Stimulated activated naive B cell treated with anti-CD40 and anti-IgM and Interleukin-4, amounts not matched to agents 10 μg/mL and 1 μg/mL and 100 μg/mL, for 72 hours (primary cell): ENCODE data around the gene LRBA.

Experiments
- ATAC-seq, 2 donors: fragments of 150-1000 bp; cut with Tn5 transposase; replicated peaks; 2 replicates each; pipeline ENCODE4 v1.10.0; 2021; ENCODE audit warnings: moderate library complexity in 1 of 2
- DNase-seq: peaks from one replicate; pipeline ENCODE4 v3.0.0; 2021
- H3K27ac Mint-ChIP-seq: one replicate; pipeline ENCODE4 v1.8.0; 2022; ENCODE audit warnings: mild to moderate bottlenecking, mixed read lengths
- H3K27me3 Mint-ChIP-seq, 2 donors: one replicate each; pipeline ENCODE4 v1.8.0; 2022; ENCODE audit warnings: mixed read lengths in 2 of 2
- H3K36me3 Mint-ChIP-seq, 2 donors: one replicate each; pipeline ENCODE4 v1.8.0; 2022; ENCODE audit warnings: mixed read lengths in 2 of 2, mild to moderate bottlenecking in 1 of 2
- H3K4me1 Mint-ChIP-seq, 2 donors: one replicate each; pipeline ENCODE4 v1.8.0; 2022; ENCODE audit warnings: mixed read lengths in 2 of 2, mild to moderate bottlenecking in 1 of 2
- H3K4me3 Mint-ChIP-seq, 2 donors: one replicate each; pipeline ENCODE4 v1.8.0; 2022; ENCODE audit warnings: mild to moderate bottlenecking in 2 of 2, mixed read lengths in 2 of 2, moderate library complexity in 1 of 2
- H3K9me3 Mint-ChIP-seq, 2 donors: one replicate each; pipeline ENCODE4 v1.8.0; 2022; ENCODE audit warnings: mixed read lengths in 2 of 2, mild to moderate bottlenecking in 1 of 2

The LRBA gene

DNA sequence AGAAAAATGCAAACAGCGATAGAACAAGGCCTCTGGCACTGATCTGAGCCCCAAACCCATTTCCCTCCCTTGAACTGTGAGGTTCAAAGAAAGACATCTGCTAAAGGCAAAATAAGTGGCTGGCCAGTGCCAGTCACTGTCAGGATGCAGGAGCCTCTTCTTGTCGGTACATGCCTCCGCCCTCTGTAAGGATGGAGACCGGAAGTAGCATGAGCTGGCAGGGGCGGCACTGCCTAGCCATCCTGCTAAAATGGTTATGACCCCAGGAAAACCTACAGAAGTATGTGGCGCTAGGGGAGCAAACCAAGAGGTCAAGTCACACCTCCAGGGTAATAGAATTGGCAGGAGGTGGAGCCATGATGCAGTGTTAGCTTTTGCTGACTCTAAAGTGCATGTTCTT is 756.5 kb downstream of the LRBA start:
- H3K27ac Mint-ChIP-seq = no peak overlapping the region
- H3K4me3 Mint-ChIP-seq = no peak overlapping the region
- H3K36me3 Mint-ChIP-seq = peaks cover 9 to 18% of the 10 kb centered on the region in 2 donors
- DNase-seq (no peak), ATAC-seq (no peak)
- H3K27me3 Mint-ChIP-seq = no peaks in the 10 kb centered on the region
- no peaks in the 10 kb centered on the region for H3K4me1 Mint-ChIP-seq
- H3K9me3 Mint-ChIP-seq = no peaks in the 10 kb centered on the region

DNA sequence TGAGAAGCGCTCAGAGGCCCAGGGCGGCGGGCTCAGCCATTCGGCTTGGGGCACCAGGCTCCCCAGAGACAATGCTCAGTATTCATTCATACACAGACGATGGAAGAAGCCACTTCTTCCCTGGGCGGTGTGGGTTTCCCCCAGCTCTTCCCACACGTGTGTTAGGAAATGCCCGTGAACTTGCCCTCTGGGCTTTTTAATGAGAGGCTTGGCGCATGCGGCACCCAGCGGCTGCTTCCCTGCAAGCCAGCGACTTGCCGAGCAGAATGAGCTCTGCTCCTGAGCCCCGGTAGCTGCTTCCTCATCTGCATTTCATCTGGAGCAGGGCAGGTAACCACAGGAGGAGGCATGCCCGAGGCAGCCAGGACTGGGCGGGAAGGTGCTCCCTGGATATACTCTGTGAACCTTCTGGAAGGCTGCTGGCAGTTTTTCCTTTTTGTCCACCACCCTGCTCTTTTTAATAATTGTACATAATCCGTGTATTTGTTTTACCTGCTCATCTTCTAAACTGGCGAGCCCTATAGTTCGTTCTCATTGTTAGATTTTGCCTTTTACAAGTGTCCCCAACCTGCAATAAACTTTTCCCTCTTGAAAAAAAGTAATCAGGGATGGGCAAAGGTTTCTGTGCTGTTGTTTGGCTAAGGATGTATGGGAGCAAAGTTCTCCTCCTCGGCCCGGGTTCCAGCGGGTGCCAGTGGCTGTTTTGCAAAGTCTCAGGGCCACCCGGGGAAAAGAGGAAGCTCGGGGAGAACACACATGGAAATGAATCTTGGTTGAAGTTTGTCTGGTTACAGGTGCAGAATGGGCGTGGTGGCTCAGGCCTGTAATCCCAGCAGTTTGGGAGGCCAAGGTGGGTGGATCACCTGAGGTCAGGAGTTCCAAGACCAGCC is 758.0 kb downstream of the LRBA start:
- H3K4me1 Mint-ChIP-seq = no peaks in the 10 kb centered on the region
- H3K4me3 Mint-ChIP-seq = no peak overlapping the region
- H3K9me3 Mint-ChIP-seq = no peaks in the 10 kb centered on the region
- H3K36me3 Mint-ChIP-seq = peaks cover 3 to 12% of the 10 kb centered on the region in 2 donors
- H3K27ac Mint-ChIP-seq = no peak overlapping the region
- DNase-seq (no peak), ATAC-seq (no peak)
- H3K27me3 Mint-ChIP-seq = no peaks in the 10 kb centered on the region

GRCh38 chr4:150256225-150256620 is 758.9 kb downstream of the LRBA start:
- no peaks in the 10 kb centered on the region for H3K4me1 Mint-ChIP-seq
- H3K9me3 Mint-ChIP-seq = no peaks in the 10 kb centered on the region
- no peak for DNase-seq
- H3K27ac Mint-ChIP-seq = peak overlapping the region; percentile 51
- H3K4me3 Mint-ChIP-seq = no peak overlapping the region
- H3K27me3 Mint-ChIP-seq = no peaks in the 10 kb centered on the region
- peaks cover 2 to 12% of the 10 kb centered on the region in 2 donors for H3K36me3 Mint-ChIP-seq
- ATAC-seq = no peak

- peaks cover 0 to 12% of the 10 kb centered on the region in 2 donors for H3K36me3 Mint-ChIP-seq
- no peak overlapping the region for H3K27ac Mint-ChIP-seq
- no peaks in the 10 kb centered on the region for H3K9me3 Mint-ChIP-seq
- no peak for DNase-seq
- ATAC-seq = no peak
- no peak overlapping the region for H3K4me3 Mint-ChIP-seq
- H3K27me3 Mint-ChIP-seq = no peaks in the 10 kb centered on the region
- no peaks in the 10 kb centered on the region for H3K4me1 Mint-ChIP-seq
These were observed 759.4 kb downstream of the LRBA start for GRCh38 chr4:150255610-150256224.

GRCh38 chr4:150253965-150254630 is 761.0 kb downstream of the LRBA start:
- no peak for ATAC-seq
- no peaks in the 10 kb centered on the region for H3K9me3 Mint-ChIP-seq
- no peak overlapping the region for H3K4me3 Mint-ChIP-seq
- H3K36me3 Mint-ChIP-seq = peaks cover 0 to 6% of the 10 kb centered on the region in 2 donors
- no peaks in the 10 kb centered on the region for H3K27me3 Mint-ChIP-seq
- no peak for DNase-seq
- no peaks in the 10 kb centered on the region for H3K4me1 Mint-ChIP-seq
- H3K27ac Mint-ChIP-seq = peak overlapping the region; percentile 70

DNA sequence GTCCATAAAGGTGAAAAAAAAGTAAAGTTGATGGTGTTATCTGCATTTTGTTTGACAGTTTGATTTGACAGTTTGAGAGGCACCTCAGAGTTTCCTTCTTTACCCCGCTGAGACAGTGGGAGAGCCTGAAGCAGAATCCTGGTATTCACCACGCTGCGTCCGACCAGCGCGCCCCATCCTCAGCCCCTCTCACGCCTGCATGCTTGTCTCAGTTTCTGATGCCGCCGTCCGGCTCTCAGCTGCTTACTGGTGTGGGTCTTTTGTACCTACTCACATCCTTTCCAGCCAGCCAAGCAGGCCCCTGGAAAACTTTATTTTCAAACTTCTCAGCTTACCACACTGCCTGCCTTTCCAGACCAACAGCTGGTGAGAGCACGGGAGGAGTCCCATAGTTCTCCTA is 761.7 kb downstream of the LRBA start:
- no peaks in the 10 kb centered on the region for H3K4me1 Mint-ChIP-seq
- H3K9me3 Mint-ChIP-seq = no peaks in the 10 kb centered on the region

GRCh38 chr4:150252741-150253140 is 762.3 kb downstream of the LRBA start:
- ATAC-seq = no peak
- no peak for DNase-seq

More for the DNA sequence above, 761.7 kb downstream of the LRBA start:
- ATAC-seq (no peak), DNase-seq (no peak)
- Mint-ChIP-seq H3K4me3 (no peak overlapping the region), H3K27ac (no peak overlapping the region), H3K36me3 (peaks cover 0 to 6% of the 10 kb centered on the region in 2 donors), H3K27me3 (no peaks in the 10 kb centered on the region)

DNA sequence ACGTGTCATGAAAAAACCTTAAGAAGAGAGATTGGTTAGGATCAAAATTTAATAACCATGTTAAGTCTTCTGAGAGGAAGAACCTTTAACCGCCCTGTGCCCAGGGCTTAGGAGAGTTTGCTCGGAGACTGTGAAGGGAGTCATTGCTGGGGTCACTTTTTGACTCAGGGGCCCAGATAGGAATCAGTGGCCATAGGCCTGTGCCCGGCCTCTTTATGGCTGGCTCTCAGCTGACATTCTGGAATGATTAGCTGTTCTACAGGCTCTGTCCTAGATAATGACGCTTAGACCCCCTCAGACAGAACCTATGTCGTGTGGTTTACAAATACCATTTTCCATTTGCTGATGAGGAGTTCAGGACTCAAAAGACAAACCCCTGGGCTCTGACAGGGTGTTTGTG is 762.8 kb downstream of the LRBA start:
- ATAC-seq (no peak), DNase-seq (no peak)
- Mint-ChIP-seq H3K9me3 (no peaks in the 10 kb centered on the region), H3K27me3 (no peaks in the 10 kb centered on the region), H3K4me1 (no peaks in the 10 kb centered on the region), H3K4me3 (no peak overlapping the region), H3K27ac (no peak overlapping the region), H3K36me3 (peaks cover 0 to 6% of the 10 kb centered on the region in 2 donors)

More at GRCh38 chr4:150252741-150253140, 762.3 kb downstream of the LRBA start:
- H3K9me3 Mint-ChIP-seq = no peaks in the 10 kb centered on the region
- H3K27ac Mint-ChIP-seq = no peak overlapping the region
- peaks cover 0 to 6% of the 10 kb centered on the region in 2 donors for H3K36me3 Mint-ChIP-seq
- H3K4me3 Mint-ChIP-seq = no peak overlapping the region
- no peaks in the 10 kb centered on the region for H3K4me1 Mint-ChIP-seq
- no peaks in the 10 kb centered on the region for H3K27me3 Mint-ChIP-seq

GRCh38 chr4:150251752-150252190 is 763.3 kb downstream of the LRBA start:
- ATAC-seq = no peak
- no peaks in the 10 kb centered on the region for H3K9me3 Mint-ChIP-seq
- H3K27me3 Mint-ChIP-seq = no peaks in the 10 kb centered on the region
- no peaks in the 10 kb centered on the region for H3K4me1 Mint-ChIP-seq
- H3K27ac Mint-ChIP-seq = no peak overlapping the region
- peaks cover 0 to 6% of the 10 kb centered on the region in 2 donors for H3K36me3 Mint-ChIP-seq
- H3K4me3 Mint-ChIP-seq = no peak overlapping the region
- DNase-seq = no peak

- no peaks in the 10 kb centered on the region for H3K36me3 Mint-ChIP-seq
- H3K9me3 Mint-ChIP-seq = no peaks in the 10 kb centered on the region
- DNase-seq (no peak), ATAC-seq (no peak)
- no peaks in the 10 kb centered on the region for H3K27me3 Mint-ChIP-seq
- H3K4me1 Mint-ChIP-seq = no peaks in the 10 kb centered on the region
- no peak overlapping the region for H3K27ac Mint-ChIP-seq
- no peak overlapping the region for H3K4me3 Mint-ChIP-seq
These were observed 764.0 kb downstream of the LRBA start for GRCh38 chr4:150250998-150251651.

DNA sequence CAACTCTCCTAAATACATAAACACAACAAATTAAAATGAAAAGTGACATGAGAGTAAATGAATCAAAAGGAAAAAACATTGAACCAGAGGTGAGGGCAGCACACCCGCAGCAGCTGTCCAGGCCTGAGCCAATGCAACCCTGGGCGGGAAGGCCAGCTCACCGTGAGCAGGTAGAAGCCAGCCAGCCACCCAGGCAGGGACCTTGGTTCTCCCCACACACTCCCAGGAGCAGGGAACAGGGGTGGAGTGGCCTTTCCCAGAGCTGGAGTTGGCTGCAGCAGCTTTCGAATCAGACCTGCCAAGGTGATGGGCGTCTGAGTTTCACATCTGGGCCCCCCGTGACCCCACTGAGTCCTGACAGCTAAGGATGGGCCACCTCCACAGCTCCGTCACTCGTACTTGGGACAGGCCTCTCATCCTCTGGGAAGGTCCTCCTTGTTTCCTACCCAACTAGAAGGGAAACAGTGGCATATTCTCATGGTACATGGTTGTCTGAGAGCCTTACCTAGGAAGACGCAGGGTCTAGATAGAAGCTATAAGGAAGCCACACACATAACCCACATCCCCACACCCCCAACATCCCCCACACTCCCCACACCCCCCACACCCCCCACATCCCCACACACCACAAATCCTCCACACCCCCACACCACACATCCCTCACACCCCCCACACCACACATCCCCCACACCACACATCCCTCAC is 764.6 kb downstream of the LRBA start:
- H3K9me3 Mint-ChIP-seq = no peaks in the 10 kb centered on the region
- H3K4me3 Mint-ChIP-seq = no peak overlapping the region
- no peak overlapping the region for H3K27ac Mint-ChIP-seq
- DNase-seq = no peak
- ATAC-seq = no peak
- H3K27me3 Mint-ChIP-seq = no peaks in the 10 kb centered on the region
- H3K36me3 Mint-ChIP-seq = no peaks in the 10 kb centered on the region
- no peaks in the 10 kb centered on the region for H3K4me1 Mint-ChIP-seq

DNA sequence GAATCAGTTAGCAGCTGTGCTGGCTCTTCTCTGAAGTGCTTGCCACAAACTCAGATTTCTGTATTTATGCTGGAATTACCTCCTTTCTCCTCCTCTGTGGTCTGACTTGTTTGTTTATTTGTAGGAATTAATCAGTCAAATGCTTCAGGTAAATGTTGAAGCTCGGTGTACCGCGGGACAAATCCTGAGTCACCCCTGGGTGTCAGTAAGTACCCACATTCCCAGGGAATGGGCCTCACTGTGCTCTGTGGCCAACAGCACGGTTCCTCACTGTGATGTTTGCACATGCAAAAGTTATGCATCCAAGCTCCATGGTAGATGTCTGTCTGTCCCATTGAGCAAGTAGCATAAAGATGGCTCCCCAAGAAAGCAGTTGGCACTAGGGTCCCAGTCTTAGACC is 766.9 kb downstream of the LRBA start:
- DNase-seq (no peak), ATAC-seq (no peak)
- no peaks in the 10 kb centered on the region for H3K9me3 Mint-ChIP-seq
- H3K27ac Mint-ChIP-seq = no peak overlapping the region
- no peaks in the 10 kb centered on the region for H3K36me3 Mint-ChIP-seq
- H3K4me1 Mint-ChIP-seq = no peaks in the 10 kb centered on the region
- H3K27me3 Mint-ChIP-seq = no peaks in the 10 kb centered on the region
- H3K4me3 Mint-ChIP-seq = no peak overlapping the region

GRCh38 chr4:150247184-150247583 is 767.9 kb downstream of the LRBA start:
- Mint-ChIP-seq H3K4me1 (no peaks in the 10 kb centered on the region), H3K27me3 (no peaks in the 10 kb centered on the region), H3K27ac (no peak overlapping the region), H3K36me3 (no peaks in the 10 kb centered on the region), H3K9me3 (no peaks in the 10 kb centered on the region), H3K4me3 (no peak overlapping the region)
- ATAC-seq (no peak), DNase-seq (no peak)

GRCh38 chr4:150244600-150244999 is 770.5 kb downstream of the LRBA start:
- no peak for DNase-seq
- no peak overlapping the region for H3K27ac Mint-ChIP-seq
- no peaks in the 10 kb centered on the region for H3K36me3 Mint-ChIP-seq
- H3K27me3 Mint-ChIP-seq = no peaks in the 10 kb centered on the region
- no peaks in the 10 kb centered on the region for H3K4me1 Mint-ChIP-seq
- no peak for ATAC-seq
- H3K4me3 Mint-ChIP-seq = no peak overlapping the region
- H3K9me3 Mint-ChIP-seq = no peaks in the 10 kb centered on the region
